Stomach (tissue), 9 donors: ENCODE results near the gene ACSL4. TPM values are rescaled to one million over a fixed set of nuclear protein-coding genes. Genes with fewer than 3 reads are reported as not detected.
"Not testable (repeated sequence)": the region's sequence is repeated elsewhere in the genome, so short reads cannot be mapped to it uniquely, and the experiment has no call there.

Source experiments
- DNase-seq, 2 donors: peaks; one replicate each; pipeline versions ENCODE4 v3.0.0 to v3.0.0-alpha.2; 2013 to 2019
- H3K27ac ChIP-seq, 5 donors: fragments of 200-600 bp in 4 of 5; sonication (generic) in 4 of 5; one replicate each; pipeline ENCODE4 v1.5.1; 2013 to 2019; ENCODE audit warnings: mild to moderate bottlenecking in 1 of 5, moderate library complexity in 1 of 5
- H3K27me3 ChIP-seq, 3 donors: fragments of 200-600 bp; sonication (generic); one replicate each; pipeline ENCODE4 v1.5.1; 2017 to 2019; ENCODE audit warnings: mixed run types in 1 of 3
- H3K36me3 ChIP-seq, 4 donors: fragments of 200-600 bp; sonication (generic); 1 replicate in 3 of 4; 2 replicates in 1 of 4; pipeline ENCODE4 v1.5.1; 2016 to 2019
- H3K4me1 ChIP-seq, 4 donors: fragments of 200-600 bp; sonication (generic); one replicate each; pipeline ENCODE4 v1.5.1; 2016 to 2019
- H3K4me3 ChIP-seq, 4 donors: fragments of 200-600 bp; sonication (generic) in 3 of 4; one replicate each; pipeline ENCODE4 v1.5.1; 2016 to 2019; ENCODE audit warnings: mild to moderate bottlenecking in 1 of 4
- H3K9me3 ChIP-seq, 4 donors: fragments of 200-600 bp; sonication (generic); one replicate each; pipeline ENCODE4 v1.5.1; 2016 to 2019
- CTCF ChIP-seq, 7 experiments: fragments of 450-650 bp in 4 of 7; fragments of 200-600 bp in 3 of 7; sonication (generic) in 3 of 7; IDR thresholded peaks; one replicate each; pipeline ENCODE4 v1.5.1; 2016 to 2019; ENCODE audit warnings: antibody characterized with exemption in 7 of 7, control low read depth in 2 of 7, mild to moderate bottlenecking in 1 of 7
- EP300 ChIP-seq: sonication (generic); formaldehyde crosslinking; IDR thresholded peaks from one replicate; pipeline ENCODE4 v1.6.1; 2017; ENCODE audit warnings: antibody characterized with exemption
- POLR2A ChIP-seq, 4 donors: fragments of 450-650 bp; IDR thresholded peaks; one replicate each; pipeline ENCODE4 v1.6.1; 2016; ENCODE audit warnings: antibody characterized with exemption in 4 of 4, control low read depth in 2 of 4, mild to moderate bottlenecking in 1 of 4, moderate library complexity in 1 of 4
- POLR2AphosphoS5 ChIP-seq, 3 donors: sonication (generic); formaldehyde crosslinking; IDR thresholded peaks; one replicate each; pipeline ENCODE4 v1.6.1; 2016; ENCODE audit warnings: antibody characterized with exemption in 3 of 3
- WGBS, 5 donors: extraction: QIAGEN DNeasy Blood & Tissue Kit in 3 of 5; methylation state at CpG; one replicate each; pipeline versions ENCODE4 v1.1.5 to v1.1.7; 2013 to 2018; 5-methylcytosine and 5-hydroxymethylcytosine counted together
- intact Hi-C: fragments of 100-400 bp; cut with DNase I; formaldehyde crosslinking; loops from one replicate; pipeline ENCODE4 v1.15.1; 2023; ENCODE audit warnings: low total_unique reads
- polyA plus RNA-seq, 3 donors: library from polyadenylated mRNA; stranded (reverse); fragments of 200-250 nt; gene quantifications; one replicate each; pipeline ENCODE4 v1.2.3, GENCODE V29; 2013
- total RNA-seq, 5 donors: library from RNA; depleted of rRNA; stranded (reverse); fragments of >200 nt; gene quantifications; one replicate each; pipeline versions ENCODE4 v1.1.0 to v1.2.3, GENCODE V29; 2014 to 2016
- donor health status: healthy with polysubstance abuse.
- donor health status: Bipolar disorder and iron deficiency.
- donor health status: healthy.

ACSL4 gene
- total and polyA plus RNA-seq, 8 donors, result 4.1 to 53.4 (median 34.1) TPM

GRCh38 chrX:109638158-109638557, 94.9 kb downstream of the ACSL4 start:
- no peaks in the 10 kb centered on the region for H3K36me3 ChIP-seq
- H3K4me3 ChIP-seq, result no peak overlapping the region
- no peak overlapping the region for H3K27ac ChIP-seq
- no peak for DNase-seq
- H3K4me1 ChIP-seq, result no peaks in the 10 kb centered on the region
- H3K9me3 ChIP-seq, result no peaks in the 10 kb centered on the region
- WGBS, 5 donors, result 65 to 100% (median 89%) methylated on average over 1 of the region's 1 CpG
- no peak for TF ChIP-seq EP300
- H3K27me3 ChIP-seq, result no peaks in the 10 kb centered on the region
- intact Hi-C loops, result no loop called here

- H3K4me1 ChIP-seq, H3K27ac ChIP-seq, DNase-seq, intact Hi-C loops, H3K9me3 ChIP-seq, H3K27me3 ChIP-seq, H3K36me3 ChIP-seq, H3K4me3 ChIP-seq: not testable (repeated sequence)
- 77 to 100% (median 94%) methylated on average over 2 of the region's 2 CpGs for WGBS, 5 donors
Measured at GRCh38 chrX:109637477-109637876, 95.6 kb downstream of the ACSL4 start.

- Histone ChIP-seq H3K4me1 (no peaks in the 10 kb centered on the region), H3K27me3 (no peaks in the 10 kb centered on the region), H3K36me3 (no peaks in the 10 kb centered on the region), H3K4me3 (no peak overlapping the region), H3K27ac (no peak overlapping the region), H3K9me3 (no peaks in the 10 kb centered on the region)
- 16 to 37% (median 28%) methylated on average over 3 of the region's 3 CpGs for WGBS, 5 donors
- intact Hi-C loops, result no loop called here
- TF ChIP-seq CTCF (IDR thresholded peaks at IDR 0.05) (peak in 2 of 7 experiments; percentile 13 to 18), POLR2AphosphoS5 (IDR thresholded peaks at IDR 0.05) (no peak)
- peak in 1 of 2 donors; percentile 25 for DNase-seq
Measured at GRCh38 chrX:109635146-109635545, 97.9 kb downstream of the ACSL4 start.

- Histone ChIP-seq H3K36me3 (no peaks in the 10 kb centered on the region), H3K27ac (no peak overlapping the region), H3K4me3 (no peak overlapping the region), H3K27me3 (no peaks in the 10 kb centered on the region), H3K4me1 (no peaks in the 10 kb centered on the region), H3K9me3 (no peaks in the 10 kb centered on the region)
- intact Hi-C loops, result no loop called here
- TF ChIP-seq POLR2AphosphoS5 (IDR thresholded peaks at IDR 0.05), result no peak
- TF ChIP-seq CTCF (IDR thresholded peaks at IDR 0.05), result peak in 2 of 7 experiments; percentile 35 to 36
- no peak for TF ChIP-seq POLR2A (IDR thresholded peaks at IDR 0.05)
- TF ChIP-seq EP300, result no peak
- peak in 1 of 2 donors; percentile 53 for DNase-seq
- WGBS, 5 donors, result 27 to 39% (median 32%) methylated on average over 5 of the region's 5 CpGs
Measured at GRCh38 chrX:109632906-109633504, 100.1 kb downstream of the ACSL4 start.

- Histone ChIP-seq H3K36me3 (no peaks in the 10 kb centered on the region), H3K27ac (no peak overlapping the region), H3K4me1 (peaks cover 0 to 9% (median 4%) of the 10 kb centered on the region in 4 donors), H3K9me3 (no peaks in the 10 kb centered on the region), H3K27me3 (peaks cover 0 to 4% (median 0%) of the 10 kb centered on the region in 3 donors), H3K4me3 (no peak overlapping the region)
- intact Hi-C loops, result loop anchor here (10.0 kb wide), 1 partner anchor 145 kb away; the partner anchor contains the start of gene GUCY2F
- WGBS, 5 donors, result 50 to 64% (median 59%) methylated on average over 3 of the region's 3 CpGs
- DNase-seq, result peak in 1 of 2 donors; percentile 55
- TF ChIP-seq POLR2AphosphoS5 (IDR thresholded peaks at IDR 0.05) (no peak), POLR2A (IDR thresholded peaks at IDR 0.05) (no peak), CTCF (IDR thresholded peaks at IDR 0.05) (no peak), EP300 (no peak)
Measured at GRCh38 chrX:109629310-109629709, 103.7 kb downstream of the ACSL4 start.
